Head of caudate nucleus (tissue), 42 donors: ENCODE results near the gene MACROH2A2.
A peak's percentile ranks its signal among the peaks of the same experiment; 100 is the strongest.
"Not testable (repeated sequence)": the region's sequence is repeated elsewhere in the genome, so short reads cannot be mapped to it uniquely, and the experiment has no call there.

Experiments
- DNase-seq, 42 donors: peaks; one replicate each; pipeline versions ENCODE4 v3.0.0 to v3.0.0-alpha.2; 2020 to 2021; ENCODE audit warnings: mixed read lengths in 7 of 42
- intact Hi-C: fragments of 100-400 bp; cut with DNase I; formaldehyde crosslinking; loops from one replicate; pipeline ENCODE4 v1.15.0; 2022

Gene MACROH2A2

DNA sequence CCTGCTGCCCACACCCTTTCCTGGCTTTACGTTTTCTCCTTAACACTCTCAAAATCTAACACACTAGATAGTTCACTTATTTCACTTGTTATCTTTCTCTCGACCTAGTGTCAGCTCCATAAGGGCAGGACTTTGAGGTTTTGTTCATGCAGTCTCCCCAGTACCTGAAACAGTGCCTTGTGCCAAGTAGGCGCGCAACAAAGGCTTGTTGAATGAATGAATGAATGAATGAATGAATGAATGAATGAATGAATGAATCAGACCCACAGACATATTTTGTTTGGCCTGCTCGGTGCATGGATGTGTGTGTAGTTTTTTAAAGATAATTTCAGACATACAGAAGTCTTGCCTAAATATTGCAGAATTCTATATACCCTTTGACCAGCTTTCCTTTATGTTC, 87.7 kb downstream of the MACROH2A2 start:
- DNase-seq: peak in 1 of 42 donors; percentile 16

DNA sequence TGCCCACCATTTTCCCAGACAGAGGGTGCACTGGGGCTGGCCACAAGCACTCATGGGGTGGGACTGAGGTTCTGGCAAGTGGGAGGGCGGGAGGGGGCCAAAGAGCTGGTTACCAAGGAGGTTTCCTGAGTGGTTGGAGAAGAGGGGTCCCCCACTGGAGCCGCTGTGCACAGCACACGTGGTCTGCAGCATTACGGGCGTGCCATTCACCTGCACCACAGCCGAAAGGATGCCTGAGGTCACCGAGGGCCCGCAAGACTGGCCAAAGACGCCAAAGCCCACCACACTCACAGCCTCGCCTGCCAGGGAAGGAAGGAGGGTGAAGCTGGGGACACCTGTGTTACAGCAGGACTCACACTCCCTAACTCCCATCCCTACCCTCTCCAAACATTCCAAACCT, 89.9 kb downstream of the MACROH2A2 start:
- no peak for DNase-seq
- intact Hi-C loops: no loop called here

More for the DNA sequence above, 87.7 kb downstream of the MACROH2A2 start:
- intact Hi-C loops: no loop called here

DNA sequence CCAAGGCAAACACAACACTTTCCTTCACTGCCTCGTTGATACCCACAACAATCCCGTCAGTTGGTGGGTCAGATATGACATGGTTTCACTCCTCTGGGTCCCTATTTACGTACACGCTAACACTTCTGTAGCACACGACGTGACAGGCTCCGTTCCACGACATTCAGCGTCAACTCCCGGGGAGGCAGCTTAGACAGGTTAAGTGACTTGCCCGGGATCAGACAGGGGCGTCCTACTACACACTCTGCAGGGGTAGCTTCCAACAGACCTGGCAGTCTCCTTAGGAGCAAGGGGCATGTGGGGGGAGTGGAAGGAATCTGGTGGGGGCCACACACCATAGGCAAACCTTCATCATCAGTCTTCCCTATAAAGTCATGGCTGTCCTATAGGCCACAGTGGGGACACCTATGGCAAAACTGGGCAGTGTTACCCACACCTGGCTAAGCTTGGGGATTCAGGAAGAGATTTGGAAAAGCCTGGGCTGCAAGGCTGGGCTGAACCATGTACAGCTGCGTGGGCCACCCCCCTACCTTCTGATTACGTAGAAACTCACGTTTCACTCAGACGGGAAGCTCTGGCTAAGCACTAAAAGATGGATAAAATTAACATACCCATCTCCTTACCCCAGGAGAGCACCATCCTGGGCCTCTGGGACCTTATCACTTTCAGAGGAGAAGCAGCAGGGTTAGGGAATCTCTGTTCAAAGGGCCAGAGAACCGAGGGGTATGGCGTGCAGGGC, 91.9 kb downstream of the MACROH2A2 start:
- DNase-seq: peak in 1 of 42 donors; percentile 27
- intact Hi-C loops: no loop called here

DNA sequence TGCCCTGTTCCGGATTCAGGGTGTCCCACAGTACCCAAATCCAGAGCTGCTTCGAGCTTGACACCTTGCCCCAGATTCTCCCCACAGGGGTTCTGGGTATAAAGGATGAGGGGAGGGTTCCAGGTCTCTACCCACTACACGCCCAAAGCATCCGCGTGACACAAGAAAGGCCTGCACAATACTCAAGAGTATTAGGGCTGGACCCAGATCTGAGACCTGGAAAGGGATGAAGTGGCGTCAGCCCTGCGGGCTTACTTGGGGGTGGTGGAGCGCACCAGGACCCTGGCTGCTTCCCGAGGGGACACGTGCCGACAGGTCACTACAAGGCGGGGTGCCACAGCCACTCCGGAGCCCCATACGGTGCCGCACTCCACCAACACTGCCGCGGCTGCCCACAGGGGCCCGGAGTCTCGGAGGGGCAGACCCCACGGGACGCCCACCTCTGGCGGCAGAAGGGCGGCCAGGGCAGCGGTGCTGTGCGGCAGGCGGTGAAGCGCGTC, 92.6 kb downstream of the MACROH2A2 start:
- DNase-seq: peak in 3 of 42 donors; percentile 11 to 38 (median 22)
- intact Hi-C loops: no loop called here

DNA sequence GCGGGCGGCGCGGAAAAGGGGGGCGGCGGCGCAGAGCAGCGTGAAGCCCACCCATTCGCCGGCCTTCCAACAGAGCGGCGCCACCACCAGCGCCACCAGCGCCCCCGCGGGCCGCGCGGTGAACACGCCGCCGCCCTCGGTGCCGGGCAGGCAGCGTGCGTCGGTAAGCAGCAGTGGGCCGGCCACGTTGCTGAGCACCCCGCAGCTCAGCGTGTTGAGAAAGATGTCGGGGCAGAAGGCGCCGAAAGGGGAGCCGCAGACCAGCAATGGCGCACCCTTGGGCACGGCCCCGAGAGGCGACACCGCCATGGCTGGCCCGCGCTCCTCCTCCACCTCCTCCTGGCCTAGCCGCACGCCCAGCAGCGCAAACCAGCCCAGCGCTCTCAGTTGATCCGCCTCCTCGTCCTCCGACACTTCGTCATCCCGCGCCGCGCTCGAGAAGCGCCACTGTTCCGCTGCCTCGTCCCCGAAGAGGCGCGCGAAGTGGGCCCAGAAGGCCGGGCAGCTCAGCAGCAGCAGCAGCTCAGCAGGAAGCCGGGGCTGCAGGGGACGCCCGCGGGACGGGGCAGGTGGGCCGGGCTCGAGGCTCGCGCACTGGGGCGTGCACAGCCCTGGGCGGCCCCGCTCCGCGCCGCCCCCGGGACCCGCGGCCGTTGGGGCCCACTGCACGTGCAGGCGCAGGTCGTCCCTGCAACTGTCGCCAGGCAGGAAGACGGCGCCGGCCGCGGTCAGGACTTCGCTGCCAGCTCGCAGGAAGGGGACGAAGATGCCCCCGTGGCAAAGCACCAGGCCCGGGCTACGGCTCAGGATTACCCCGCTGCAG, 93.2 kb downstream of the MACROH2A2 start:
- DNase-seq: peak in 40 of 42 donors; percentile 49 to 85 (median 70)
- intact Hi-C loops: loop anchor here (2.0 kb wide), 1 partner anchor 25 kb away; the partner anchor contains the start of gene SAR1A

DNA sequence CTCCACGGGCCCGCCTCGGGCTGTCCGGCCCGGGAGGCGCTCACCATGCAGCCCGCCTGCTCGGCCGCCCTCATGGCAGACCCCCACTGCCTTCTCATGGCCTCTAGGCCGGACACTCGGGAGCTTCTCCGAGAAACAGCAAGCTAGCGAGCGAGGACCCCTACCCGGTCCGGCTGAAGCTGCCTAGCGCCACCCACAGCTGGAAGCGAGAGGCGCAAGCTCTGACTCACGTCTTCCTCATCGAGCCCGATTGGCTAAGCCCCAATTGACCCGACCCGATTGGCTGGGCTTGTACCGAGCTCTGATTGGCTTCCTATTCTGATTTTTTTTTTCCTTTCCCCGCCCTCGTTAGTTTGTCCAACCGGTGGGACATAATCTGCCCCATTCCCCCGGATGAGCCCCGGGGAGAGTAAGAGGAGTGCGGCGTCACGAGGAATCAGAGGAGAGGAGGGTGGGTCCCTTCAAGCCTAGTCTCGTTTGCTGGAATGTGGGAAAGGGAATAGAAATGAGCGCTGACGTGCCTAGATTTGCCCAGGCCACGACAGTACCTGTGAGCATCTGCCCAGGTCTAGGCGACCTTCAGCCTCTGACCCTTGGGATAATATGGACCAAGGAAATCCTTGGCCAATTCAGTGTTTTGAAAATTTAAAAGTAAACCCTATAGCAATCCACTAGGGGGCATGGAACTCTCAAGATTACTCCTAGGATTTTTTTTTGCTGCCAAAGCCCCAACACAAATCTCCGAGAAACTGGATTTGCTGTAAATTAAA, 94.0 kb downstream of the MACROH2A2 start, which contains the start of gene TYSND1:
TYSND1 (minus strand) TSS at position 212 of the 770 bp plus-strand sequence; CDS start at position 98, 114 bp downstream.
- intact Hi-C loops: loop anchor here (2.0 kb wide), 1 partner anchor 24 kb away; the partner anchor contains the start of gene SAR1A
- DNase-seq: peak; percentile 93 to 99 (median 98)

DNA sequence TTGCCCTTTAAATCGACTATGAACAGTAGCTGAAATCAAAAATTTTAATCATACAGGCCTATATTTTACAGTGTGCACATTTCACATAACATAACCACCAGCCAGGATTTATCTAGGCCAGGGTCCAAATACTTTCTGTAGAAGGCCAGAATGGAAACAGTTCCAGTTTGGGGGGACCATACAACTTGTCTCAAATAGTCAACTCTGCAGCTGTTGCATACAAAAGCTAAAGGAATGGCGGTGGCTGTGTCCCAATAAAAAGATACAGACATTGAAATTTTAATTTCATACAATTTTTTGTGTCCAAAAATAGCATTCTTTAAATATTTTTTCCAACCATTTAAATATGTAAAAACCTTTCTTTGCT, 94.6 kb downstream of the MACROH2A2 start:
- intact Hi-C loops: loop anchor here (2.0 kb wide), 1 partner anchor 24 kb away; the partner anchor contains the start of gene SAR1A
- DNase-seq: no peak

DNA sequence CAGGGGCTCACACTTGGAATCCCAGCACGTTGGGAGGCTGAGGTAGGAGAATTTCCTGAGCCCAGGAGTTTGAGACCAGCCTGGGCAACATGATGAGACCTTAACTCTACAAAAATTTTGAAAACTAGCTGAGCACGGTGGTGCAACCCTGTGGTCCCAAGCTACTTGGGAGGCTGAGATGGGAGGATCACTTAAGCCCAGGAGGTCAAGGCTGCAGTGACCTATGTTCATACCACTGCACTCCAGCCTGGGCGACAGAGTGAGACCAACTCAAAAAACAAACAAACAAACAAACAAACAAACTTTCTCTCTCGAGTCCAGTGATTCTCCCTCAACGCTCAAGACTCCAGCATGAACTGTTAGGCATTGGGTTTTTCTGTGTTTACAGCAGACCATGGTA, 95.9 kb downstream of the MACROH2A2 start:
- no peak for DNase-seq
- intact Hi-C loops: no loop called here

DNA sequence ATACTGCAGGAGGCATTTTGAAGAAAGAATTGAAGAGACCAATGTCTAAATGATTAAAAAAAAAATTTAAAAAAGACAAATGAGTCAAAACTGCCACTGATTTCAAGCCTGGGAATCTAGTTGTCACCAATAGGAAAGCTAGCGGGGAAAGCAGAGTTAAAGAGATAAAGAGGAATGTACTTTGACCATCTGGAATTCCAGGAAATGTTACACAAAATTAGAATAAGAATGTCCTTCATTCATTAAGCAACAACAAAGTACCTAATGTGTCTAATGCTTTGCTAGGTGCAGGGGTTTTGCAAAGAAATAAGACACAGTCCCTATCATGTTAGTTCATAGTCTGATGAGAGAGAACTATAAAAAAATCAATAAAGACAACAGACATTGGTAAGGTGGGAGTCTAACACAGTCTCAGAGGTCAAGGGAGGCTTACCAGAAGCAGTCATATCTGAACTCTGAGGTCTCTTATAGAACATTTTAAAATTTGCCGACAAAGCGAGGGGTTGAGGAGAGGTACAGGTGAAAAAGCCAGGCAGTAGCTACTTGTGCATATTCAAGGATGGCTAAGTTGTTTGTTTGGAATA, 102.7 kb downstream of the MACROH2A2 start:
- DNase-seq: no peak
- intact Hi-C loops: no loop called here

DNA sequence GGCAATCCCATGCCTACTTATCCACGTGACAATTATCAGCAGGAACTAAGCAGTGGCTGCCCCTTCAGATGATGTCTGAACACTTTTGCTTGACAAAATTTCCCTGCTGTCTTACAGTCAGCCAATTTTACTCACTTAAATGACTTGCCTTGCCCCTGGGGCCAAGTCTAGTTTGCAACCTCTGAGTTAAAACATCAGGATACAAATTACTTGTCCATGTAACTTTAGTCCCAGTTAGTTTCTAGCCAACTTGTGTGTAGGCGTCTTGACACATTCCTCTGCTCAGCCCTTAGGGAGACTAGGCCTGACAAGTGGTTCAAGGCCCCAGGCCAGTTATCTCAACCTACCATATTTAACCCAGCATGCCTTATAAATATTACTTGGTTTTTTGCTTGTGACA, 105.5 kb downstream of the MACROH2A2 start:
- DNase-seq: no peak
- intact Hi-C loops: no loop called here

DNA sequence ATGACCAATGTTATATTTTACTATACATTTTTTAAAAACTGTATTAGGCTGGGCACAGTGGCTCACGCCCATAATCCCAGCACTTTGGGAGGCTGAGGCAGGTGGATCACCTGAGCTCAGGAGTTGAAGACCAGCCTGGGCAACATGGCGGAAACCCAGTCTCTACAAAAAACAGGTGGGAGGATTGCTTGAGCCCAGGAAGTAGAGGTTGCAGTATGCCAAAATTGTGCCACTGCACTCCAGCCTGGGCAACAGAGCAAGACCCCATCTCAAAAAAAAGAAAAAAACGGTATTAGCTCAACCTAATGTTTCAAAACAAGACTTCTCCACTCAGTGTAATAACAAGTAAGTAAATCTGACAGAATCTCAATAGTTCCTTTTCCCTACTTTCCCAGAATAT, 106.7 kb downstream of the MACROH2A2 start:
- DNase-seq, intact Hi-C loops: not testable (repeated sequence)

DNA sequence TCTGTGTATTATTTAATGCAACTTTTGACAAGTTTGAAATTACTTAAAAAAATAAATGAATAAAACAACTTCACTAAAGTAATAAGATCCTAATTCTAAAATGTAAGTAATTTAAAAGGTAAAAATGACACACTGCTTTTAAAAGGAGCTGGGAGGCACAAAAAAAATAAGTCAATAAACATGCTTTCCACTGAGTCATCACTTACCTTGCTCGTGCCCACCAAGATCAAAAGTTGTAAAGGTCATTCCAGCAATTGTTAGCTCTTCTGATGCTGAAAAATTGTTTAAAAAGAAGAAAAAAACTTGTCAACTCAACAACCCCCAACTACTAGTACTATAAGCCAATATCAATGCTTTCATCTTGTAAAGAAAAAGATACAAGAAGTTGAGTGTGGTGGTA, 108.2 kb downstream of the MACROH2A2 start:
- intact Hi-C loops: no loop called here
- DNase-seq: no peak
